Upper lobe of left lung (tissue), 4 donors: Measurements from ENCODE around the gene DYNLL1.

Experiments used
- CTCF ChIP-seq, 6 experiments: fragments of 450-650 bp in 4 of 6; fragments of 200-600 bp in 2 of 6; sonication (generic) in 2 of 6; IDR thresholded peaks; one replicate each; pipeline ENCODE4 v1.5.1; 2016 to 2019; ENCODE audit warnings: antibody characterized with exemption in 6 of 6
- POLR2A ChIP-seq, 4 donors: fragments of 450-650 bp; IDR thresholded peaks; one replicate each; pipeline ENCODE4 v1.5.1; 2016 to 2017; ENCODE audit warnings: antibody characterized with exemption in 4 of 4, mild to moderate bottlenecking in 2 of 4

- TF ChIP-seq CTCF (IDR thresholded peaks at IDR 0.05) (peak in 3 of 6 experiments; percentile 30 to 55 (median 39)), POLR2A (IDR thresholded peaks at IDR 0.05) (peak; percentile 63 to 89 (median 70))
Measured at GRCh38 chr12:120495731-120496412, at the start of gene DYNLL1.
